ENCODE data around the gene ZBTB25.
A peak's percentile ranks its signal among the peaks of the same experiment; 100 is the strongest.

ZBTB25 gene

DNA sequence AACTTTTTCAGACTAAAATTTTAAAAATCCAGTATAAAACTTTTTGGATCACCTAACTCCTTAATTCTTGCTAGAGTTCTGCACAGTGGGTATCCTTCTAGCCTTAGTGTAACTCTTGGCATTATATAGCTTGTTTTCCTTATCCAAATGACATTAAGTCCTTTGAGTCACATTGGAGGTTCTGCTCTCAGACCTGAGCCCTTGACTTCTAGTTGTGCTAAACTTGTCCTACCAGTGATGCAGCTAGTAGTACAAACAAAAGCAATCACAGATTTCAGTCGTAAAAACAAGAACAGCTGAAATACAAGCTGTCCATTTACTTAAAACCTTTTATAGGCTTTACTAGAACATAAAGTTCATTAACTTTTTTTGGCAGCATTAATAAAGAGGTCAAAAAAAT lies 11.4 kb upstream of the ZBTB25 start:
- DNase-seq: no peak

GRCh38 chr14:64513271-64513670 lies 9.6 kb upstream of the ZBTB25 start:
- DNase-seq: no peak

- peak; percentile 53 for DNase-seq
Observed at GRCh38 chr14:64510825-64511671, 7.4 kb upstream of the ZBTB25 start.

DNA sequence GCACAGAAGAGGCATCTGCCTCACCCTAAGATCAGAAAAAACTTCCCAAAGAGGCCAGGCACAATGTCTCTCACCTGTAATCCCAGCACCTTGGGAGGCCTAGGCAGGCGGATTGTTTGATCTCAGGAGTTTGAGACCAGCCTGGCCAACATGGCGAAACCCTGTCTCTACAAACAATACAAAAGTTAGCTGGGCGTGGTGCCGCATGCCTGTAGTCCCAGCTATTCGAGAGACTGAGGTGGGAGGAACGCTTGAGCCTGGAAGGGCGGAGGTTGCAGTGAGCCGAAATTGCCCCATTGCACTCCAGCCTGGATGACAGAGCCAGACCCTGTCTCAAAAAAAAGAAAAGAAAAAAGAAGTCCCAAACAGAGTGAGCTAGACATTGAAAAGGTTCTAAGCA lies 5.4 kb upstream of the ZBTB25 start:
- no peak for DNase-seq

GRCh38 chr14:64508215-64508776 lies 4.7 kb upstream of the ZBTB25 start:
- no peak for DNase-seq

DNA sequence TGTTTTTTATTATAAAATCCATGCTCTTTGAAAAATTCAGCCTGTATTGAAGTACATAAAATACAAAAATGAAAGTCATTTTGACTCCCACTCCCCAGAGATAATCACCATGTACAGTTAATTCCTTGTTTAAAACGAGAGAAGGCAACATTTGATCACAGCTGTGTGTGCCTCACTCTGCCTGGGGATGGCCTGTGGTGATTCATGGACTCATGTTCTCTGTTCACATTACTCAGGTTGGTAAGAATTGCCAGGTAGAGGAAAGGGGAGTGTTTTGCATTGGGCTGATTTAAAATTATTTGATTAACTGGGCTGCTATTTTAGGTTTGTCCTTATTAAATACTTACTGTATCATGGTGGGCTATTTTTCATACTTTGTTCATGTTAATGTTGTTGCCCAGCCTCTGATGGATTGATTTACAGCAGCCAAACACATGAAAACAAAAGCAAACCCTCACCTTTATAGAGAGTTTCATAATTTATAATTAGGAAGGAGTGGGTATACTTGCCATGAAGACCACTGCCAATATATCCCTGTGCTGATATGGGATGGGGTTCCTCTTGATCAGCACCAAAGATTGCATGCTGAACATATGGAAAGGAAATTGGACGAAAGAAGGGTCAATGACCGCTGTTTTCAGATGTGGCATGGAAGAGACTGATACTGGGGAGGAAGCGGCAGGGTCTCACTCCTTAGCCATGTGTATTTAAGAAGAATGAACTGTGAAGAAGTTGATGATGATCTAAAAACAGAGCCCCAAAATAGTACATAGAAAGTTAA lies 3.9 kb upstream of the ZBTB25 start:
- DNase-seq: no peak

DNA sequence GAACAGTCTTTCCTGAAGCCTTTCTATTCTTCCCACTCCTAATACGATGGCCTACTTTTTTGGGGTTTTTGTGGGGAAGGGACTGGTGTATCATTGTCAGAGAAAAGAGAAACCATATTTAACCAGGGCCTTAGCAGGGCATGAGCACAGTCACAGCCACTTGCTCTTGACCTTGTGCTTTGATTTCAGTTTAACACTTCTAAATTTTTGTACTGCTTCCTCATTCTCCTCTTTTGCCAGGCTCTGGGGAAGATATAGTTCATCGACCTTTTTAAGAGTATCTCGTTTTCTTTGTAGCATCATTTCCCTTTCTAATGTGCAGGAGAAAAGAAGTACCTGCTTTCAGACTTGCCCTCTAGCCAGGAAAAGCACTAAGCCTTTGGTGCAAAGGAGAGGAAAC lies 3.1 kb upstream of the ZBTB25 start:
- no peak for DNase-seq

- DNase-seq: peak; percentile 78
Observed at GRCh38 chr14:64504897-64505794, 1.5 kb upstream of the ZBTB25 start.

GRCh38 chr14:64504310-64504896 lies 765 bp upstream of the ZBTB25 start, which contains the start of gene ZBTB1:
TSS of gene ZBTB1 (plus strand) at chr14:64504770. CDS start at chr14:64521505, 16,735 bp downstream.
- peak; percentile 75 for DNase-seq

DNA sequence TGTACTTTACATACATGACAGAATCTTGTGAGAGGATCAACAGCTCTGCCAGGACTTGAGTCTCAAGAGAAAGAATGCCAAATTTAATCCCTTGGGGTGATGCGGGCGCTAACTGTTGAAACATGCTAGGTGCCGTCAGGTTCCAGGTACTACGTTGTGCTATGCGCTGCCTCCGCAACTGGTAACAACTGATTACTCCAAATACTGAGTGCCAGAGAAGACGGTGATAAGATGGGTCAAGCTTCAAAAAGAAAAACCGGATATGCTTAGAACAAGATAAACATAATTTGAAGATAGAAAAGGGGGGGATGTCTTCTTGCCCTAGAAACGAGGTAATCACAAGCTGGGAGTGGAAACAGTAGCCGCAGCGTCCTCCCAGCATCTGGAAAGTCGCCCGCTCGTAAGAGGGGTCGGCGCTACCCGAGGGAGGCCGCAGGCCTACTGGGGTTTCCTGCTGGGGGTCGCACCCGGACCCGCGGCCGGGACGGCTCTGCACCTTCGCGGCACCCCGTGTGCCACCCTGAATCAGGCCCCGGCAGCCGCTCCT lies 678 bp downstream of the ZBTB25 start:
- no peak for DNase-seq

- DNase-seq: no peak
Observed at GRCh38 chr14:64502456-64502855, 1.2 kb downstream of the ZBTB25 start.

GRCh38 chr14:64501411-64502171 lies 2.0 kb downstream of the ZBTB25 start:
- DNase-seq: no peak

DNA sequence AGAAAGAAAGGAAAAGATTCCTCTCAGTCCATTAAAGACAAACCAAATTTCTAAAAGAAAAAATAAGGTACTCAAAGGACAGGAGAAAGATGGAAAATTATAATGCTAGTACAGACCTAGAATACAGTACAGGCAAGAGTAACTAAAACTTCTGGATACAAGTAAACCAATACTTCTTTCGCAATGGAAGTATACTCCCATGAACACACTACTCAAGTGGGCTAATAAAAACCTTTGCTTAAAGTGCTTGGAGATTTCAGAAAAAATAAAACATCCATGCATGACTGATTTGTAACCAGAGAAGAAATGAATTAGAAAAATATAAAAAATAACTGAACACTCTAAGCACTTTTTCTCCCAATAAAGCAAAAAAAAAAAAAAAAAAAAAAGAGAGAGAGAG lies 3.5 kb downstream of the ZBTB25 start:
- no peak for DNase-seq

GRCh38 chr14:64496764-64497163 lies 6.9 kb downstream of the ZBTB25 start:
- no peak for DNase-seq

- no peak for DNase-seq
Observed at GRCh38 chr14:64495252-64495651, 8.4 kb downstream of the ZBTB25 start.

DNA sequence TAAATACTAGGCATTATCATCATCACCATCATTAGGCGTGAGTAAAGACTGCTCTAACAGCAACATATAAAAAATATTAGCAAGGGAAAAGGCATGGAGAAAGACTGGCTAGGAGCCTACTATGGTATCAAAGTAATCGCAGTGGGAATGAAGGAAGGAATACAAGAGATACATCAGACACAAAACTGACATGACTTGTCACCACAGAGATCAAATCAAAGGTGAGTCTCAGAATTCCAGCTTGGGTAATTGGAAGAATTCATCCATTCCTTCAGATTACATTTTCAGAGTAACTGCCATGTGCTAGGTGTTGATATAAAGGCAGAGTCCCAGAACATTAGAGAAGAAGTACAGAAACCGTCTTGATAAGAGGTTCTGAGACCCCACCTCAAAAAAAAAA lies 10.2 kb downstream of the ZBTB25 start:
- no peak for DNase-seq

- no peak for DNase-seq
Observed at GRCh38 chr14:64491637-64492036, 12.0 kb downstream of the ZBTB25 start.

- DNase-seq: no peak
Observed at GRCh38 chr14:64488590-64489099, 15.0 kb downstream of the ZBTB25 start.

GRCh38 chr14:64478634-64479250 lies 24.9 kb downstream of the ZBTB25 start:
- no peak for DNase-seq

DNA sequence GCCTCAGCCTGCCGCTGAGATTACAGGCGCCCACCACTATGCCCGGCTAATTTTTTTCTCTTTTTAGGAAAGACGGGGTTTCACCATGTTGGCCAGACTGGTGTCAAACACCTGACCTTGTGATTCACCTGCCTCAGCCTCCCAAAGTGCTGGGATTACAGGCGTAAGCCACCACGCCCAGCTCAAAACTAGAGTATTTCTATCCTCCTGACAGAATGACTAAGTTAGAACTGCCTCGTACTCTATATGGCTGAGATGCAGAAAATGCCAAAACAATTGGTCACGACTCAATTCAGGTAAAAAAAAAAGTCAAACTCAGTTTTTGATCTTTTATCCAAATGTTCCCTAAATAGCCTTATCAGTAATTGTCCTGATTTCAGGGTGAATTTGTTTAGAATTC lies 27.2 kb downstream of the ZBTB25 start:
- no peak for DNase-seq

Data from GDM1 (cell line).